Measurements from ENCODE around the gene PROM1.
A peak's percentile ranks its signal among the peaks of the same experiment; 100 is the strongest.

PROM1 gene

DNA sequence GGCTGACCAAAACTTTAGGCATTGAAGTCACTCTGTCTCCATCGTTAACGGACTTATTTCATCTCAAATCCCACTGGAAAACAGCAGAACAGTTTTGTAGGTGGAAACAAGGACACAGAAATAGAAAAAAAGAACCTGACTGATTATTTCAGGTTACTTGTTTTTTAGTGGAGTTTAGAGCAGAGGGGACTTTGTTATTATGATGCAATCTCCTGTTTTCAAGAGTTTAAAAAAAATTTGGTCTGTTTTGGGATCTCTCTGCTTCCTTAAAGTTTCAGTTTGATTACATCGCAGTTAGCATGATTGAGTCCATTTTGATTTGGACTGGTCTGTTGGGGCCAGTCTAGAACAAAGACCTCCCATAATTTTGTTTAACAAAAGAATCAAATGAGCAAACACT lies 13.6 kb downstream of the PROM1 start:
- H3K4me3 ChIP-seq (replicated peaks; ENCODE audit: low read depth, low read length): no peak overlapping the region
- TF ChIP-seq, protein P1, sequence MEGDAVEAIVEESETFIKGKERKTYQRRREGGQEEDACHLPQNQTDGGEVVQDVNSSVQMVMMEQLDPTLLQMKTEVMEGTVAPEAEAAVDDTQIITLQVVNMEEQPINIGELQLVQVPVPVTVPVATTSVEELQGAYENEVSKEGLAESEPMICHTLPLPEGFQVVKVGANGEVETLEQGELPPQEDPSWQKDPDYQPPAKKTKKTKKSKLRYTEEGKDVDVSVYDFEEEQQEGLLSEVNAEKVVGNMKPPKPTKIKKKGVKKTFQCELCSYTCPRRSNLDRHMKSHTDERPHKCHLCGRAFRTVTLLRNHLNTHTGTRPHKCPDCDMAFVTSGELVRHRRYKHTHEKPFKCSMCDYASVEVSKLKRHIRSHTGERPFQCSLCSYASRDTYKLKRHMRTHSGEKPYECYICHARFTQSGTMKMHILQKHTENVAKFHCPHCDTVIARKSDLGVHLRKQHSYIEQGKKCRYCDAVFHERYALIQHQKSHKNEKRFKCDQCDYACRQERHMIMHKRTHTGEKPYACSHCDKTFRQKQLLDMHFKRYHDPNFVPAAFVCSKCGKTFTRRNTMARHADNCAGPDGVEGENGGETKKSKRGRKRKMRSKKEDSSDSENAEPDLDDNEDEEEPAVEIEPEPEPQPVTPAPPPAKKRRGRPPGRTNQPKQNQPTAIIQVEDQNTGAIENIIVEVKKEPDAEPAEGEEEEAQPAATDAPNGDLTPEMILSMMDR (IDR thresholded peaks at IDR 0.05; ENCODE audit: low read length, missing control alignments): no peak
- DNase-seq (ENCODE audit: low read depth): no peak

DNA sequence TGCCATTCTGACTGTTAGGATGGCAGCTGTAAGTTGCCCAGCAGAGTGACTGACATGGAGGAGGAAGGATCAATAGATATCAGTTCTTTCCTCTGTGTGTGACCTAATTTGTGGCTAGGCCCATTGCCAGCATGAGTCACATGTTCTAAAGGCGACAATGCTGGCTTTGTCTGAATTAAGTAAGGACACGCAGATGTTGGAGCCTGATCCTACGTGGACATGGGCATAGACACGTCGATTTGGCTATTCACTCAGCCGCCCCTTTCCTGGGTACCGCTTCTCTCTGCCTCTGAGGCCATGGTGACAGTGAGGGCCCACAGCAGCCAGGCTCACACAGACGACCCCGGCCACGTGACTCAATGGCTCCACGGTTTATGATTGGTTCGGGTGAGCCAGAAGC lies 16.3 kb downstream of the PROM1 start:
- DNase-seq (ENCODE audit: low read depth): peak; percentile 7
- TF ChIP-seq, protein P1 (IDR thresholded peaks at IDR 0.05; ENCODE audit: low read length, missing control alignments): no peak
- H3K4me3 ChIP-seq (replicated peaks; ENCODE audit: low read depth, low read length): no peak overlapping the region

DNA sequence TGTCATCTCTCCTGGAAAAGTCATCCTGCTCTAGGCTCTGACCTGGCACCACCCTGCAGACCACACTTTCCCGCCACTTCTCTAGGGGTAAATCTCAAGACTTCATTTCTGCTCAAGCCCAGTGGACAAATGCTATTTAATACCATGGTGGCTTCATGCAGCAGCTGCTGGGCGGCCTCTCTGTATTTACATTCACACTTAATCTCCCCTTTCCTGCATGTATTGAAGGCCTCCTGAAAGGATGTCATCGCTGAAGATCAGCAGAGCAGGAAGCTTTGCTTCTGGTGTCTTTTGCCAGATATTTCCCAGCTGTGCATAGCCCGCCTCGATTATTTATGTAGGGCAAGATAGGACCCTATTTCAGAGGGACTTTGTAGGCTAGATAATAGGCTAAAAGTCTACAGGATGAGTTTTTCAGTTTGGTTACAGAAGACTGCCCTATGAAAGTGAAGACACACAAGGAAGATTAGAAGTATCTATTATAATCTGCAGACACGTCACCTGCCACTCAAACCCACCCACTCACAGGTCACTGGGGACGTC lies 17.2 kb downstream of the PROM1 start:
- TF ChIP-seq, protein P1 (IDR thresholded peaks at IDR 0.05; ENCODE audit: low read length, missing control alignments): no peak
- no peak overlapping the region for H3K4me3 ChIP-seq (replicated peaks; ENCODE audit: low read depth, low read length)
- no peak for DNase-seq (ENCODE audit: low read depth)

DNA sequence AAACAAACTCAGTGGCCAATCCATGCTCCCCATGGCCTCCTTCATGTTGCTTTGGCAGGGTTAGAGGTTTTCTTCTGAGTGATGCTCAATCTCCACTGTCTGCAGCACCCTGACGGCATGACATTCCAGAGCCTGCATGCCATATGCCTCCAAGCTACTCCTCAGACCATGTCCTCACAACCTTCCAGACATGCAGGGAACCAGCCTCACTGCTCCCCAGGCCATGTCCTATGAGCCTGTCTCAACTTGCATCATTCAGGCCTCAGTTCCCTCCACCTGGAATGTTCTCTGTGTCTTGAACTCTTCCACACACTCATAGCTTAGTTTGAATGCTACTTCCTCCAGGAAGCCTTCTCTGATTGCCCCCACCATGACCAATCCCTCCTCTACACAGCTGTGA lies 18.8 kb downstream of the PROM1 start:
- no peak overlapping the region for H3K4me3 ChIP-seq (replicated peaks; ENCODE audit: low read depth, low read length)
- no peak for DNase-seq (ENCODE audit: low read depth)
- TF ChIP-seq, protein P1 (IDR thresholded peaks at IDR 0.05; ENCODE audit: low read length, missing control alignments): no peak

DNA sequence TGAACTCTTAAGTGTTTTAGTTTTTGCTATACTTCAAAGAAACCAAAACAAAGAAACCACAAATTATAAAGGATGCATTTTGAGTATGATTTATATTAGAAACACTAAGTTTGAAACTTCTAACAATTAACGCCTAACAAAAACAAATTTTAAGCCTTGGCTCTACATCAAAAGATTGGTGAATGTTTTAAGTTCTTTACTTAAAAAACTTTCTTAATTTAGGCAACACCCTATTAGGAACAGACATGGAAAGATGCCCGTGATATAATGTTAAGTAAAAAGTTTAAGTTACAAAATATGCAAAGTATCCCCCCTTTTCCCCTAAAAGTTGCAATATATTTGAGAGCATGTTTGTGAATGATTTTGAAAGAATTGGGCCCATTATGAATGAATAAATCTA lies 21.2 kb downstream of the PROM1 start:
- DNase-seq (ENCODE audit: low read depth): no peak
- TF ChIP-seq, protein P1 (IDR thresholded peaks at IDR 0.05; ENCODE audit: low read length, missing control alignments): no peak
- no peak overlapping the region for H3K4me3 ChIP-seq (replicated peaks; ENCODE audit: low read depth, low read length)

DNA sequence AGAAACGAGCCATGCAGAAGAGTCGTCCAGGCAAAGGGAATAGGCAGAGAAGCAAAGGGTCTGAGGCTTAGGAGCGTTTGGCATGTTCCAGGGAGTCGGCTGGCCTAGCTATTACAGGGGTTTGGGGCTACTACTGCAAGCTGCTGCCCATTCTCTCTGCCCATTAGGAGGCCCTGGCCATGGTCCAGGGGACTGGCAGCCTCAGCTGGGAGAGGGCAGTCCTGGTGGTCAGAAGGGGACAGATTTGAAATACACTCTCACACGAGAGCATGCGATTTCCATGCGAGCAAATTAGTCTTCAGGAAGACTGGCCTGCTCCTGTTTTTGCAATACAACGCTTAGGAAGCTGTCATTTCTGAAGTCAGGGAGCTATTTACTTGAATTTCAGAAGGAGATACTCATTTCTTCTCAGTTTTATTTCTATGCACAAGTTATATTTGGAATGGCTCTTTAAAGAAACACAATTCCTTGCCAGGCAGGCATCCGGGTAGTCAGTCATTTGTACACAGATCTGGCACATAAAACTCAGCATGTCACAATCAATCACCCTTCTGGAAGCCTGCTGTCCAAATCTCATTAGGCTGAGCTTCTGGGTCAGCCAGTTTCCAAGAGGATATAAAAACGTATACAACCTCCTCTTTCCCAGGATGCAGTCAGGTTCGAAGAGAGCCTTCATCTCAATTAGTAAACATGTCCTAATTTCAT lies 27.0 kb downstream of the PROM1 start:
- H3K4me3 ChIP-seq (replicated peaks; ENCODE audit: low read depth, low read length): no peak overlapping the region
- TF ChIP-seq, protein P1 (IDR thresholded peaks at IDR 0.05; ENCODE audit: low read length, missing control alignments): no peak
- no peak for DNase-seq (ENCODE audit: low read depth)

DNA sequence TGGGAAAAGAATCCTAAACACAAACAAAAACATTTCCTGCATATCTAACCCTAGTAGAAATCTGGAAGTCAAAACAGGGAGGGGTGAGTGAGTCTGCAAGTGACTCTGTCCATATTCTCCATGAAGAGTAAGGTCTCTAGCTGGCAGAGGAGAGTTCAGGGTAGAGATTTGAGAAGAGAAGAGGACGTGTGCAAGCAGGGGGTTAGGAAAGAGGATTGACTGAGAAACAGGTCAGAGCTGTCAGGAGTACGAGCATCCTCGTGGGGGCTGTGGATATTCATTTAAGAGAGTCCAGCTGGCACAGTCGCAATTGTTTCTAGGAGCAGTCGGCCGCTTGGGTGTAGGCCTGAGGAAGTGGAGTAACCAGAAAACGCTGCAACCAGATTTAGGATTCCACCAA lies 27.9 kb downstream of the PROM1 start:
- TF ChIP-seq, protein P1 (IDR thresholded peaks at IDR 0.05; ENCODE audit: low read length, missing control alignments): no peak
- no peak for DNase-seq (ENCODE audit: low read depth)
- H3K4me3 ChIP-seq (replicated peaks; ENCODE audit: low read depth, low read length): no peak overlapping the region
